Neuron (in vitro differentiated cells): ENCODE results near the gene THADA.

Experiments used
- H2AFZ ChIP-seq: one replicate; pipeline ENCODE4 v1.6.1; 2013; ENCODE audit warnings: low read depth, mild to moderate bottlenecking, inconsistent platforms, low read length, moderate library complexity
- H3K27me3 ChIP-seq: one replicate; pipeline ENCODE4 v1.6.1; 2013; ENCODE audit warnings: low read length; ENCODE audit not compliant: insufficient read depth
- H3K36me3 ChIP-seq: one replicate; pipeline ENCODE4 v1.6.1; 2013; ENCODE audit warnings: low read length; ENCODE audit not compliant: insufficient read depth
- H3K4me1 ChIP-seq: one replicate; pipeline ENCODE4 v1.6.1; 2013; ENCODE audit warnings: low read length; ENCODE audit not compliant: insufficient read depth
- H3K4me3 ChIP-seq: 2 replicates; pipeline ENCODE4 v1.5.1; 2013; ENCODE audit warnings: mild to moderate bottlenecking, low read length, moderate library complexity
- H3K9me3 ChIP-seq: one replicate; pipeline ENCODE4 v1.6.1; 2013; ENCODE audit warnings: low read length

Gene THADA

GRCh38 chr2:43215673-43216255, 380.1 kb downstream of the THADA start:
- no peaks in the 10 kb centered on the region for H3K27me3 ChIP-seq
- H3K36me3 ChIP-seq: no peaks in the 10 kb centered on the region
- H2AFZ ChIP-seq: no peak overlapping the region
- peaks cover 29% of the 10 kb centered on the region for H3K4me1 ChIP-seq
- no peak overlapping the region for H3K4me3 ChIP-seq
- no peaks in the 10 kb centered on the region for H3K9me3 ChIP-seq

- no peak overlapping the region for H3K4me3 ChIP-seq
- H2AFZ ChIP-seq: no peak overlapping the region
- H3K9me3 ChIP-seq: no peaks in the 10 kb centered on the region
- H3K27me3 ChIP-seq: no peaks in the 10 kb centered on the region
- H3K36me3 ChIP-seq: no peaks in the 10 kb centered on the region
- peaks cover 20% of the 10 kb centered on the region for H3K4me1 ChIP-seq
Observed at GRCh38 chr2:43214253-43214652, 381.6 kb downstream of the THADA start.

GRCh38 chr2:43212931-43213330, 382.9 kb downstream of the THADA start:
- H3K4me3 ChIP-seq: no peak overlapping the region
- H3K27me3 ChIP-seq: no peaks in the 10 kb centered on the region
- H3K36me3 ChIP-seq: no peaks in the 10 kb centered on the region
- H3K9me3 ChIP-seq: no peaks in the 10 kb centered on the region
- H2AFZ ChIP-seq: no peak overlapping the region
- peaks cover 7% of the 10 kb centered on the region for H3K4me1 ChIP-seq

GRCh38 chr2:43212216-43212835, 383.5 kb downstream of the THADA start:
- peaks cover under 1% of the 10 kb centered on the region for H3K4me1 ChIP-seq
- no peaks in the 10 kb centered on the region for H3K9me3 ChIP-seq
- no peaks in the 10 kb centered on the region for H3K36me3 ChIP-seq
- H2AFZ ChIP-seq: no peak overlapping the region
- no peaks in the 10 kb centered on the region for H3K27me3 ChIP-seq
- H3K4me3 ChIP-seq: no peak overlapping the region

GRCh38 chr2:43210467-43211303, 385.2 kb downstream of the THADA start:
- no peaks in the 10 kb centered on the region for H3K27me3 ChIP-seq
- no peaks in the 10 kb centered on the region for H3K36me3 ChIP-seq
- no peak overlapping the region for H3K4me3 ChIP-seq
- H3K9me3 ChIP-seq: no peaks in the 10 kb centered on the region
- H3K4me1 ChIP-seq: no peaks in the 10 kb centered on the region
- H2AFZ ChIP-seq: no peak overlapping the region

GRCh38 chr2:43210125-43210466, 385.7 kb downstream of the THADA start:
- Histone ChIP-seq H3K9me3 (no peaks in the 10 kb centered on the region), H3K4me1 (no peaks in the 10 kb centered on the region), H3K36me3 (no peaks in the 10 kb centered on the region), H3K27me3 (no peaks in the 10 kb centered on the region), H3K4me3 (no peak overlapping the region), H2AFZ (no peak overlapping the region)

- H3K36me3 ChIP-seq: no peaks in the 10 kb centered on the region
- no peaks in the 10 kb centered on the region for H3K9me3 ChIP-seq
- no peak overlapping the region for H3K4me3 ChIP-seq
- no peaks in the 10 kb centered on the region for H3K27me3 ChIP-seq
- H2AFZ ChIP-seq: no peak overlapping the region
- H3K4me1 ChIP-seq: no peaks in the 10 kb centered on the region
Observed at GRCh38 chr2:43209204-43209717, 386.6 kb downstream of the THADA start.

GRCh38 chr2:43207553-43208300, 388.1 kb downstream of the THADA start:
- Histone ChIP-seq H3K4me3 (no peak overlapping the region), H3K4me1 (no peaks in the 10 kb centered on the region), H2AFZ (no peak overlapping the region), H3K27me3 (no peaks in the 10 kb centered on the region), H3K9me3 (no peaks in the 10 kb centered on the region), H3K36me3 (no peaks in the 10 kb centered on the region)

GRCh38 chr2:43206602-43207001, 389.2 kb downstream of the THADA start:
- H3K4me3 ChIP-seq: no peak overlapping the region
- no peaks in the 10 kb centered on the region for H3K4me1 ChIP-seq
- no peak overlapping the region for H2AFZ ChIP-seq
- H3K9me3 ChIP-seq: no peaks in the 10 kb centered on the region
- no peaks in the 10 kb centered on the region for H3K27me3 ChIP-seq
- no peaks in the 10 kb centered on the region for H3K36me3 ChIP-seq

- Histone ChIP-seq H2AFZ (no peak overlapping the region), H3K9me3 (no peaks in the 10 kb centered on the region), H3K4me3 (no peak overlapping the region), H3K4me1 (no peaks in the 10 kb centered on the region), H3K36me3 (no peaks in the 10 kb centered on the region), H3K27me3 (no peaks in the 10 kb centered on the region)
Observed at GRCh38 chr2:43203373-43203772, 392.5 kb downstream of the THADA start.

GRCh38 chr2:43202289-43202688, 393.5 kb downstream of the THADA start:
- no peak overlapping the region for H2AFZ ChIP-seq
- no peak overlapping the region for H3K4me3 ChIP-seq
- H3K9me3 ChIP-seq: no peaks in the 10 kb centered on the region
- no peaks in the 10 kb centered on the region for H3K27me3 ChIP-seq
- peaks cover 2% of the 10 kb centered on the region for H3K4me1 ChIP-seq
- H3K36me3 ChIP-seq: no peaks in the 10 kb centered on the region

- Histone ChIP-seq H3K9me3 (no peaks in the 10 kb centered on the region), H3K36me3 (no peaks in the 10 kb centered on the region), H2AFZ (no peak overlapping the region), H3K27me3 (no peaks in the 10 kb centered on the region), H3K4me1 (peaks cover 8% of the 10 kb centered on the region), H3K4me3 (no peak overlapping the region)
Observed at GRCh38 chr2:43201497-43201896, 394.3 kb downstream of the THADA start.

GRCh38 chr2:43201016-43201415, 394.8 kb downstream of the THADA start:
- no peak overlapping the region for H3K4me3 ChIP-seq
- no peaks in the 10 kb centered on the region for H3K27me3 ChIP-seq
- H3K4me1 ChIP-seq: peaks cover 8% of the 10 kb centered on the region
- no peaks in the 10 kb centered on the region for H3K9me3 ChIP-seq
- H2AFZ ChIP-seq: no peak overlapping the region
- no peaks in the 10 kb centered on the region for H3K36me3 ChIP-seq
